Endothelial cell of umbilical vein (primary cell): ENCODE data around the gene BUB1B.

Source experiments
- EZH2 ChIP-seq: IDR thresholded peaks from 2 replicates; pipeline ENCODE4 v1.6.1; 2012; ENCODE audit warnings: borderline replicate concordance, low read depth, mild to moderate bottlenecking, moderate library complexity, low read length, inconsistent platforms; ENCODE audit not compliant: severe bottlenecking
- POLR2AphosphoS5 ChIP-seq: IDR thresholded peaks from 2 replicates; pipeline ENCODE4 v1.6.1; 2012; ENCODE audit warnings: low read depth, mild to moderate bottlenecking, control low read depth, low read length, moderate library complexity; ENCODE audit not compliant: insufficient read depth
- TF ChIP-seq, protein P1 (sequence below), 2 donors: IDR thresholded peaks; 1 replicate in 1 of 2; 2 replicates in 1 of 2; pipeline ENCODE4 v1.5.1; 2011; ENCODE audit warnings: low read length in 2 of 2, mild to moderate bottlenecking in 2 of 2, moderate library complexity in 2 of 2, control low read depth in 1 of 2, inconsistent platforms in 1 of 2, low read depth in 1 of 2; ENCODE audit not compliant: insufficient read depth in 1 of 2; ENCODE audit errors: extremely low read depth in 1 of 2

DNA sequence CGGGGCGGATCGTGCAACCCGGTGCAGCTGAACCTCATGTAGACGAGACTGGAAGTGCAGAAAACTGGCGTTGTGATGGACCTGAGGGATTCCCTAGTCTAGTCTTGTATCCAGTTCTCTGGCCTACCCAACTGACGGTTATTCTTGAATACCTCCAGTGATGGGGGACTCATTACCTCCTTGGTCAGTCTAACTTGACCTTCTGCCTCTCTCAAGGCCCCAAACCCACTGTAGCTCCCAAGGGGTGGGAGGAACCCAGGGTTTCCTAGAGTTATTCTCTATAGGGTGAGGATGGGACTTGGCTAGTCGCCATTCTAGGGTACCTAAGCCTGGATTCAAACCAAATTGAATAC, 89.4 kb downstream of the BUB1B start:
- TF ChIP-seq, protein P1, sequence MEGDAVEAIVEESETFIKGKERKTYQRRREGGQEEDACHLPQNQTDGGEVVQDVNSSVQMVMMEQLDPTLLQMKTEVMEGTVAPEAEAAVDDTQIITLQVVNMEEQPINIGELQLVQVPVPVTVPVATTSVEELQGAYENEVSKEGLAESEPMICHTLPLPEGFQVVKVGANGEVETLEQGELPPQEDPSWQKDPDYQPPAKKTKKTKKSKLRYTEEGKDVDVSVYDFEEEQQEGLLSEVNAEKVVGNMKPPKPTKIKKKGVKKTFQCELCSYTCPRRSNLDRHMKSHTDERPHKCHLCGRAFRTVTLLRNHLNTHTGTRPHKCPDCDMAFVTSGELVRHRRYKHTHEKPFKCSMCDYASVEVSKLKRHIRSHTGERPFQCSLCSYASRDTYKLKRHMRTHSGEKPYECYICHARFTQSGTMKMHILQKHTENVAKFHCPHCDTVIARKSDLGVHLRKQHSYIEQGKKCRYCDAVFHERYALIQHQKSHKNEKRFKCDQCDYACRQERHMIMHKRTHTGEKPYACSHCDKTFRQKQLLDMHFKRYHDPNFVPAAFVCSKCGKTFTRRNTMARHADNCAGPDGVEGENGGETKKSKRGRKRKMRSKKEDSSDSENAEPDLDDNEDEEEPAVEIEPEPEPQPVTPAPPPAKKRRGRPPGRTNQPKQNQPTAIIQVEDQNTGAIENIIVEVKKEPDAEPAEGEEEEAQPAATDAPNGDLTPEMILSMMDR (IDR thresholded peaks at IDR 0.05; ENCODE audit: extremely low read depth in 1 of 2, insufficient read depth in 1 of 2, low read depth in 1 of 2, low read length in 2 of 2) = no peak
- TF ChIP-seq EZH2 (no peak), POLR2AphosphoS5 (no peak)
